ENCODE measurements around the gene DRD2.

GRCh38 chr11:113373306-113373705 is 101.9 kb downstream of the DRD2 start:
- TF ChIP-seq CTCF (conservative IDR thresholded peaks at IDR 0.05), result no peak
- TF ChIP-seq ZFX (IDR thresholded peaks at IDR 0.05), result no peak
